Measurements from ENCODE around the gene WDR33.
A peak's percentile ranks its signal among the peaks of the same experiment; 100 is the strongest.
"Not testable (repeated sequence)": the region's sequence is repeated elsewhere in the genome, so short reads cannot be mapped to it uniquely, and the experiment has no call there.

WDR33 gene

DNA sequence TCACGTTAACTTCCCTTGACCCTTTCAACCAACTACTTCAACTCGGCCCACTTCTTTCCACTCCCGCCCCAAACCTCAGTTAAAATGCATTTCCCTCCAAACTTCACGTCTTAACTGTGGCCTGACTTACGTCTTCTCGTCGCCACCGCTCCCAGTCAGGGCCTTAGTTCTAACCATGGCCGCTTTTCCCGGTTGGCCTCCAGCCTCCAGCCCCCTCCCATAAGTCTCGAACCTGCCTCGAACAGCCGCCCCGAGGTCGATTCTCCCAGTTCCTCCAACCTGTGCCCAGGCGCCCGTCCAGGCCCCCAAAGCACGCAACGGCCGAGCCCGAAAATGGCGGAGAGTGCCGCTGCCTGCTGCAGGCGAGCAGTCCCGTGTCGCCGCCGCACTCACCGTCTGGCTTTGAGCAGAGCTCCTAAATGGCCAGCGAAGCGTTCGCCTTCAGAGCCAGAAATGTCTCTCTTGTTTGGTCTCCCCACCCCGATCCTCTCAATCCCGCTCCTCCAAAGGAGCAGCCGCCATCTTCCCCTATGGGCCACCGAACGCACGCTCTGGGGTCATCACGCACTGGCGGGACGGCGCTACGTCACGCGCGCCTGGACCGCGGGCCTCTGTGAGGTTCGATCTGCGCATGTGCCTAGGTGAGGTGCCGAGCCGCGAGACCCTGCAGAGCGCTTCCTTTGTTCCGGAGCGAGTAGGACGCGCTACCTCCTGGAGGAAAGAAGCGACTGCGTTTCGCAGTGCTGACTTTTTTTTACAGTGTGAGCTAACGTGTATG is at the start of gene WDR33:
Gene WDR33 (minus strand): TSS at position 553 of the 778 bp plus-strand sequence. CDS start 40,190 bp downstream, outside the sequence.
- peak; percentile 93 for DNase-seq

DNA sequence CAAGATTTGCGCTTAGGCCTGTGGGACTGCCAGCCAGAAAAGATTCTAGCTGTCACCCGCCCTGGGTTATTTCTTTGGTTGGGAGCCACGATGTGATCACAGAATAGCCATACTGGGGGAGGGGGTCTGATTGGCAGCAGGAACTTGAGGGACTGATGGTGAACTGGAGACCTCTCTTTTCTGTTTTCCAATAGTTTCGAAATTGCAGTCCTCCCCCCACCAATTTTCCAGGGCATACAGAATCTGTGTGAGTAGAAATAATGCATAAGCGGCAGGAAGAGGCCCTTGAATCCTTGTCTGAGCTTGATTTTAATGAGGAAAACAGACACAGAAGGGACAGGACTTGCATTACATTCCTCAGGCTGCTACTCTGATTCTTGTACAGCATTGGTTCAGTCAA is 49.2 kb upstream of the WDR33 start:
- DNase-seq: no peak

DNA sequence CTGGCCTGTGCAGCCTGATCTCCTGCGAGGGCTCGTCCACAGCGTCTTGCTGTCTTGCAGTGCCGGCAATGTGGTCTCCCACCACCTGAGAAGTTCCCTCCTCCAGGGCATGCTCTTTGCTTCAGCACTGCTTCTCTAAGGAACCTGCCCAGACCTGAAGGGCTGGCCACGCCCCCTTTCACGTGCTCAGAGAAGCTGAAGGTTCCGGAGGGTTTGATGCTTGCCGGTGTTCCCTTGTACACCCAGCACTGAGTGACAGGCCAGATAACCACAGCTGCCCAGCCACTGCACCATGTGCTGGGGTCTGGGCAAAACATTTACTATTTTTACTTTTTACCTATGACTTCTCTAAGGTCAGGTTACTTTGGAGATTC is 48.7 kb upstream of the WDR33 start:
- no peak for DNase-seq

DNA sequence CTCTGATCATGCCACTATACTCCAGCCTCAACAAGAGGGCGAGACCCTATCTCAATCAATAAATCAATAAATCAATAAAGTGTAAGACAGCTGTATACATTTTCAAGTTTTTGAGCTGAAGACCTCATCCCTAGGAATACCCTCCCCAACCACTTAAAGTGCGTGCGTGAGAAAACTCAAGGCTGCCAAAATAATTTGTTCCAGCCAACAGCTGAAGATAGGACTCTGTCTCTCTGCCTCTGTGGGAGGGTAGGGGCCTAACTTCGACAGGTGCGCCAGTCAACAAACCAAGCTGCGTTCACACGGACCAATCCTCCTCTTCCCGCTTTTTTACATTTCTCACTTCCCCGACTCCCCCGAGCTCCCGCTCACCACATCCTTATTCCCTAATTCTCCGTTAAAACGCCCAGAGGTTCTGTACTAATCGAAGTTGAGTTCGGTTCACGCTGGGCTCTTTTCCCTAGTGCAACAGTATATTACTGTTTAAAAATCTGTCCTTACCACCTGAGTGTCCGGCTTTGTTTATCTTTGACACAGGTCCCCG is 46.4 kb upstream of the WDR33 start:
- DNase-seq: no peak

DNA sequence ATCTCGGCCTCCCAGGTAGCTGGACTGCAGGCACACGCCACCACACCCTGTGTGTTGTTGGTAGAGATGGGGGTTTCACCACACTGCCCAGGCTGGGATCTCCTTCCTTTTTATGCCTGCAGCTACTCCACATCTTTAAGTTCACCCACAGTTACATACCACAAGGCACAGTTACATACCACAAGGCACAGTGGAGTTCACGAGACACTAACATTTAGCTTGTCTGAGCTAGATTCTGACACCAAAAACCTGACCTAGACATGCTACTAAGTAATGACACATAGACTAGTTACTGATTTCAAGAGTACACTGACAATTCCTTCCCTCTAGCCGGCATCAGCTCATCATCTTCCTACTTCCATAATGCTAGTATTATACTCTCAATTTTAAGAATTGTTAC is 42.7 kb upstream of the WDR33 start:
- DNase-seq: no peak

DNA sequence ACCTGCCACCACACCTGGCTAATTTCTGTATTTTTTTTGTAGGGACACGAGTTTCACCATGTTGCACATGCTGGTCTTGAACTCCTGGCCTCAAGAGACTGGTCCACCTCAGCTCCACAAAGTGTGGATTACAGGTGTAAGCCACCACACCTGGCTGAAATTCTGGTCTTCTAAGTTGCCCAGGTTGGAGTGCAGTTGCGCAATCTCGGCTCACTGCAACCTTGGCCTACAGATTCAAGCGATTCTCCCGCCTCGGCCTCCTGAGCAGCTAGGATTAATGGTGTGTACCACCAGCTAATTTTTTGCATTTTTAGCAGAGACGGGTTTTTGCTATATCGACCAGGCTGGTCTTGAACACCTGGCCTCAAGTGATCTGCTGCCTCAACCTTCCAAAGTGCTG is 41.4 kb upstream of the WDR33 start:
- DNase-seq: no peak

DNA sequence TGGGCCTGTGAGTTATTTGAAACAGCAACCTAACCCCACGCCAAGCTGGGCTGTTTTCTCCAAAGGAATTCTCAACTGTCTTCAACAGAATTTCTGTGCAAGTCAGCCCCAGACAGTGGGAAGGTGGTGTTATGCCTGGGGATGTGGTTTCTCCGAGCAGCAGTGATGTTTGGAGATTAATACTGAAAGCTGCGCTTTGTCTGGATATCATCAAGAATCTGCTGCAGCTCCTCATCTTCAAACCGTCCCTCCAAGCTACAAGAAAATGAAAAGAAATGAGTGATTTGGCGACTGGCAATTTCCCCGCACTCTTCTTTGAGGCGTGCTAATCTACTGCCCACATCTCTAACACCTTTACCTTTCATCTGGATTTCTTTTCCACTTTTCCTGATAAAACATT is 37.0 kb upstream of the WDR33 start:
- DNase-seq: no peak

- DNase-seq: no peak
Observed at GRCh38 chr2:127844973-127845372, 34.0 kb upstream of the WDR33 start.

GRCh38 chr2:127843677-127844076 is 32.7 kb upstream of the WDR33 start:
- DNase-seq: no peak

DNA sequence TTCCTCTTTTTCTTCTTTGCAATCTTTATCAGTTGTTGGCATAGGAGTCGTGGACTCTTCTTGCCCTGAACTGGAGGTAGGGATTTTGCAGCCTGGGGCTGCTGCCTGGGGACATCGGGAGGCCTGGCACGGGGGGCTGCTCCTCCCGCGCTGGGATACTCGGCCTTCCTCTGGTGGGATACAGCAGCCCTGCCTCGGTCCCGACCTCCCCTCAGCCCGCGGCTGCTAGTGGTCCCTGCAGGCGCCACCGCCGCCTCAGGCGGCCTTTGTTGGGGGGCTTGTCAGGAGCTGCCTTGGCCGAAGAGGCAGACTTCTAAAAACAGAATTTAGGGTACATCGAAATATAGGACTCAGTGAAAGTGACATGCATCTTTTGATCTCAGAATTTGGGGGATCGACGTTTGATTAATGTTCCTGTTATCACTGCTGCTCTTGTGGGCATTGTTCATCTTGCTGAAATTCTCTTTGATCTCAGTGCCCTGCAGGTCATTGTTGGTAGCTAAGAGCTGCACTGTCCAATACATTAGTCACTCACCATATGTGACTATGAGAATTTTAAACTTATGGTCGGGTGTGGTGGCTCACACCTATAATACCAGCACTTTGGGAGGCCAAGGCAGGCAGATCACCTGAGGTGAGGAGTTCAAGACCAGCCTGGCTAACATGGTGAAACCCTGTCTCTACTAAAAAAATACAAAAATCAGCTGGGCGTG is 30.7 kb upstream of the WDR33 start:
- DNase-seq: no peak

GRCh38 chr2:127840893-127841292 is 29.9 kb upstream of the WDR33 start:
- DNase-seq: no peak

GRCh38 chr2:127834951-127835350 is 24.0 kb upstream of the WDR33 start:
- no peak for DNase-seq

DNA sequence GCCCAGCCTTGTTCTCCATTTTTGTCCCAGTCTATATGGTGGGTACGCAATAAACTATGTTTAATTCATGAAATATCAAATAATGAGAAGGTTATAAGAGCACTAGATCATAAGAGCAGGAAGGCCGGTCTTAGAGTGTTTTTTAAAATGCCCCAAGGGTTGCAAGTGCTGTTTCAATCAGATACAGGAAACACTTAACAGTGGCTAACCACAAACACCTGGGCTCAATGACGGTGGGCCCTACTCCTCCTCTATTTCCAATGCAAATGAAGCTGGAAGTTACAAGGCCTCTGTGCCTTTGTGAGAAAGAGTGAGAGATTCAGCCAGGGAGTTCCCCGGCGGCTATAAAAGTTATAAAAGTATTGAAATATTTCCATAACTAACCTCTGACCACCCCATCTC is 18.9 kb upstream of the WDR33 start:
- DNase-seq: no peak

- DNase-seq: not testable (repeated sequence)
Observed at GRCh38 chr2:127826708-127827107, 15.7 kb upstream of the WDR33 start.

- DNase-seq: no peak
Observed at GRCh38 chr2:127826047-127826446, 15.1 kb upstream of the WDR33 start.

DNA sequence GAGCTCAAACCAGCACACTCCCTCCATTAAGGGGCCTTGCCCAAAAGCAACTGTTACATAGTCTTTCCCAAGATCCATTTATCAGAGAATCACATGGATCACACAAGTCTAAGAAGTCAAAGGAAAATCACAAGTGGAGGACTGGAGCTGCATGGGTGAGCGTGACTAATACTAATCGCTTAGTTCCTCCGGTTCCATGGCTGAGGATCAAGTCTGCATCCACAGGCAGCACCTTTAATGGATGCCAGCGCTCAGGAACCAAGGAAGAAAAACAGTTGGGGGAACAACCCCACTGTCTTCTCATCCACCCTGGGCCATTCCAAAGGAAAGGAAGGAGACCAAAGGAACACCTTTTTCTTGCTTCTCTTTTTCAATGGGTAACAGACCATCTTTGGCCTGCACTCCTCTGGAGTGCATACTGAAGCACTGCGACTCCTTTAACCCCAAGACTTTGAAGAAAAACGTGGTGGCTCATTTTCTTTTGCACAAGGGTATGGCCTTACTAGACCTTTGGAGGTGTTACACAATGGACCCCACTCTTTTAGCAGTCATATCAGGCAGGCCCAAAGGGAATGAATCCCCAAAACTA is 9.2 kb upstream of the WDR33 start:
- DNase-seq: no peak

DNA sequence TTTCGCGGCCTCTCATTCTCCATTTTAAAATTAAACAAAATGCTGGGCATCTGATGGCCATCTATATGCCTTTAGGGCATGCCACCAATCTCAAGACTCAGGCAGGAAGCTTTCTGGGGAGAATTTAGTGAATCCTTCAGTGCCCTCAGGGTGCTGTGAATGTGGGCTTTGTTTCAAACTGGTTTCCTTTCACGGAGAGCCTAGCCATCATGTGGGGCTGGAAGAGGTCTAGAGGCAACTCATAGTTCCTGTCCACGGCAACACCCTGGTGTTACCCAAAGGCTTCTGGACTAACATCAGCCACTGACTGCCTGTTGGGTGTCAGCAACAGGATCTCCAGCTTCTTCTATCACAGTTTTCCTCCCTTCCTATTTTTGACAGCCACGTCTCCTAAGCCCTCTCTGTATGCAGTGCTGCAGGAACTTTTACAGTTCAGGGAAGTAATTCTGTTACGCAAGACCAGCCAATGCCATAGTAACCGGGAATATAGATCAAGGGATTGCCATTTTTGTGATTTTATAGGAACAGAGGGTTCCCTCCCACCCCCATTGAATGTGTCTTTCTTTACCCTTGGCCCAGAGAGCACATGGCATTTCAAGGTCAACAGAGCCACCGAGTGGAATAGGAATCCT is 7.9 kb upstream of the WDR33 start:
- DNase-seq: peak; percentile 12

DNA sequence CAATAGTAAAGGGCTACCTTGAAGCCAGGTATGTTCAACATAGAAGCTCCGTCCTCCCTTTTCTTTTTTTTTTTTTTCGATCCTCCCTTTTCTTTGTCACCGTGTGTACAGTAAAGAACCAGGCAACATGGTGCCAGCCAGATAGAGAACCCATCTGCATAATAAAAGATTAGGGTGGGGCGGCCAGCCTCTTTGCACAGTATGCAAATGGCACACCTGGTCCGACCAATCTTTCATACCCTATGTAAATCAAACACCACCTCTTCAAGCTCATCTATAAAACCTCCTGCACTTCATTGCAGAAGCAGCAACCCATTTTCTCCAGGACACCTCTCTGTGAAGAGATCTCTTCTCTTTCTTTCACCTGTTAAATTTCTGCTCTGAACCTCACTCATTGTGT is 7.3 kb upstream of the WDR33 start:
- DNase-seq: no peak

- no peak for DNase-seq
Observed at GRCh38 chr2:127814677-127815076, 3.7 kb upstream of the WDR33 start.

DNA sequence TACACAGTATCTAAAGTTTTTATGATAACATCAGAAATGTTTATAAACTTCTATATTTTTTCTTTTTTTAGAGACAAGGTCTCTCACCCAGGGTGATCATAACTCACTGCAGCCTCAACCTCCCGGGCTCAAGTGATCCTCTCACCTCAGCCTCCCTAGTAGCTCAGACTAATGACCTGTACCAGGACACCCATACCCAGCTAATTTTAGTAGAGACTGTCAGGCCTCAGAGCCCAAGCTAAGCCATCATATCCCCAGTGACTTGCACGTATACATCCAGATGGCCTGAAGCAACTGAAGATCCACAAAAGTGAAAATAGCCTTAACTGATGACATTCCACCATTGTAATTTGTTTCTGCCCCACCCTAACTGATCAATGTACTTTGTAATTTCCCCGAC is 1.5 kb upstream of the WDR33 start:
- DNase-seq: not testable (repeated sequence)

- DNase-seq: peak; percentile 12
Observed at GRCh38 chr2:127811397-127812321, 688 bp upstream of the WDR33 start.

DNA sequence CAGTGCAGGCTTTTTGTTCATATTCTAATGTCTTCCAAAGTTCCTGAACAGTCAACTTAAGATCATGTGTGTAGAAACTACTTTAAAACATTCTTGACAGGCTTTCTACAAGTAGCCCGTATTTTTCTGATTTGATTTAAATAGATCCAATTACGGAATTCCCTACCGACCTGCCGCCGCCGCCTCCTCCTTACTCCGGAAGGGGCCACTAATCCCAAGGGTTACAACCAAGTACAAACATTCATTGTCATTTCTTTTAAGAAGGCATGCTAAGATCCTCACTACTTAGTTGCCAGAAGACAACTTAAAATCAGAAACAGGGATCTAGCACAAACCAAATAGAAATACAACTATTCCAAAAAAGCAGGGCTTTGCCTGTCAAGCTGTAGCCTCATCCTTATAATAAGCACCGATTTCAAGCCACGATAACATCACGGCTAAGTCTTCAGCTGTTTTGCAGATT is 784 bp downstream of the WDR33 start:
- DNase-seq: peak; percentile 18
